Stimulated activated naive B cell treated with anti-CD40 and anti-IgM and Interleukin-4, amounts not matched to agents 10 μg/mL and 1 μg/mL and 100 μg/mL, for 72 hours (primary cell): Measurements from ENCODE around the gene DCLK1.

ENCODE experiments used
- ATAC-seq, 2 donors: fragments of 150-1000 bp; cut with Tn5 transposase; replicated peaks; 2 replicates each; pipeline ENCODE4 v1.10.0; 2021; ENCODE audit warnings: moderate library complexity in 1 of 2
- DNase-seq: peaks from one replicate; pipeline ENCODE4 v3.0.0; 2021
- H3K27ac Mint-ChIP-seq: one replicate; pipeline ENCODE4 v1.8.0; 2022; ENCODE audit warnings: mild to moderate bottlenecking, mixed read lengths
- H3K27me3 Mint-ChIP-seq, 2 donors: one replicate each; pipeline ENCODE4 v1.8.0; 2022; ENCODE audit warnings: mixed read lengths in 2 of 2
- H3K36me3 Mint-ChIP-seq, 2 donors: one replicate each; pipeline ENCODE4 v1.8.0; 2022; ENCODE audit warnings: mixed read lengths in 2 of 2, mild to moderate bottlenecking in 1 of 2
- H3K4me1 Mint-ChIP-seq, 2 donors: one replicate each; pipeline ENCODE4 v1.8.0; 2022; ENCODE audit warnings: mixed read lengths in 2 of 2, mild to moderate bottlenecking in 1 of 2
- H3K4me3 Mint-ChIP-seq, 2 donors: one replicate each; pipeline ENCODE4 v1.8.0; 2022; ENCODE audit warnings: mild to moderate bottlenecking in 2 of 2, mixed read lengths in 2 of 2, moderate library complexity in 1 of 2
- H3K9me3 Mint-ChIP-seq, 2 donors: one replicate each; pipeline ENCODE4 v1.8.0; 2022; ENCODE audit warnings: mixed read lengths in 2 of 2, mild to moderate bottlenecking in 1 of 2

The DCLK1 gene

DNA sequence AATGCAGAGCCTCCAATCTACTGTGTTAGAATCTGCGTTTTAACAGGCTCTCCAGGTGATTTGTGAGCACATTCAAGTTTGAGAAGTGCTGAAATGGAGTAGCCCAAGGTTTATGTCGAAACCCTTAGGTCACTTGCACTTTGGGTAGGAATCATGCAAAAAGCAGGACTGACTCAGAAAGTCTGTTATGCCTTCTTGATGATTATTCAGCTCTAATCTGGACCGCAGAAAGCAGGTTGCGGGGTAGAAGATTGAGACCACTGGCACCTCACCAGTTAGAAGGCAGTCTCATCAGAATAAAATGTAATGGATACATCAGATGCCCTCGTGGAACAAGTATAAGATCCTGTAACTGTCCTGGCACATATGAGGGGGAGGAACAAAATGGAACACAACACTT is 326.3 kb downstream of the DCLK1 start:
- no peak overlapping the region for H3K27ac Mint-ChIP-seq
- no peaks in the 10 kb centered on the region for H3K36me3 Mint-ChIP-seq
- no peaks in the 10 kb centered on the region for H3K9me3 Mint-ChIP-seq
- H3K27me3 Mint-ChIP-seq, result peaks cover 3 to 5% of the 10 kb centered on the region in 2 donors
- H3K4me1 Mint-ChIP-seq, result no peaks in the 10 kb centered on the region
- H3K4me3 Mint-ChIP-seq, result no peak overlapping the region
- DNase-seq (no peak), ATAC-seq (no peak)

DNA sequence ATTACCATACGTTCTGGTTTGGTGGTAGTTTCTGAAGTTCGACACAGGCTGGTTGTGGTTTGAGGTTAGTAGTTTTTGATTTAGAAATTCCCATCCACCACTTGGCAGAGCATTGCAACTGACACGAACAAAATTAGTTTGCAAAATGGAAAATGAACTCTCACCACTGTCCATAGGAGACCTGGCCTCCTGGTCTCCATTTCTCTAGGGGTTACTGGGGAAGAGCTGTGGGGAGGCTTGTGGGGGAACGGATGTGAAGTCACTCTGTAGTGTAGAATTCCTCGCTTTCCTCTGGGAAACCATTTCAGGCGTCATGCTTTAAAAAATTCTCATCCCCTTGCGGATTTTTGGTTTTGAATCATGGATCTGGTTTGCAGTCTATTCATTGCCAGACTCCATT is 333.2 kb downstream of the DCLK1 start:
- Mint-ChIP-seq H3K9me3 (peaks cover 0 to 5% of the 10 kb centered on the region in 2 donors), H3K4me3 (no peak overlapping the region), H3K4me1 (no peaks in the 10 kb centered on the region), H3K27me3 (no peaks in the 10 kb centered on the region), H3K36me3 (no peaks in the 10 kb centered on the region), H3K27ac (no peak overlapping the region)
- ATAC-seq (no peak), DNase-seq (no peak)

DNA sequence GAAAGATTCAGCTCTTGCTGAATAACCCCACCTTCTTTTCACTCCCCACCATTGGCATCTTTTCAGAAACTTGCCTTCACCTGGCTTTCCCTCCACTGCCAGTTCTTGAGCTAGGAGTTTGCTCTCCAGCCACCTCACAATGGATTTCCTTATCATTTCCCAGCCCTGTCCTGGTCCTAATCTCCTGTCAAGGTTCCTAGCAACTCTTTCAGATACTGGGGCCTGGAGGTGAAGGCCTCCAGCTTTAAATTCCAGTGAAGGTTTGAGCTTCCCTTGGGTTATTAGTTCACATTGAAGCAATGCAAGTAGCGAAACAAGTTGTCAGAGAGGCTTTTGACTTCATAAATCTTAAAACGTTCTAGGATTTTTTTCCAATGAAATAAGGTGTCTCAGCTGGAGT is 333.9 kb downstream of the DCLK1 start:
- peaks cover 0 to 5% of the 10 kb centered on the region in 2 donors for H3K9me3 Mint-ChIP-seq
- H3K27me3 Mint-ChIP-seq, result no peaks in the 10 kb centered on the region
- H3K4me3 Mint-ChIP-seq, result no peak overlapping the region
- ATAC-seq (no peak), DNase-seq (no peak)
- H3K36me3 Mint-ChIP-seq, result no peaks in the 10 kb centered on the region
- no peak overlapping the region for H3K27ac Mint-ChIP-seq
- H3K4me1 Mint-ChIP-seq, result no peaks in the 10 kb centered on the region

DNA sequence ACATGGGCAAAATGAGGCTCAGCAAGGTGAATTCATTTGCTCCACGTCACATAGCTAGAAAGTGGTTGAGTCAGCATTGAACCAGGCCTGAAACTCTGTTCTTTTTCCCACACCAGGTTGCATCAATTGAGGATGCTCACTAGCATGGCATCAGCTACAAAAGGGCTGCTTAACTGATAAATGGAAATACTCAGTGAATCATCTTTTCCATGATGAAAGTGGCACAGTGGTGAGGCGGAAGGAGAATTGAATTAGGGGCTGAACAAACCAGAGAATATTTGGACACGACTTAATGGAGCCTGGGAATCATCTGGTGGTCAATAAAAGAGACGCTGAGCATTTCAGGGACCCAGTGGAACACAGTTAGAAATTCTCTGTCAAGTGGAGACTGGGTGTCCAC is 334.6 kb downstream of the DCLK1 start:
- Mint-ChIP-seq H3K9me3 (peaks cover 0 to 5% of the 10 kb centered on the region in 2 donors), H3K27me3 (no peaks in the 10 kb centered on the region), H3K27ac (no peak overlapping the region), H3K4me1 (no peaks in the 10 kb centered on the region), H3K4me3 (no peak overlapping the region), H3K36me3 (no peaks in the 10 kb centered on the region)
- ATAC-seq (no peak), DNase-seq (no peak)

DNA sequence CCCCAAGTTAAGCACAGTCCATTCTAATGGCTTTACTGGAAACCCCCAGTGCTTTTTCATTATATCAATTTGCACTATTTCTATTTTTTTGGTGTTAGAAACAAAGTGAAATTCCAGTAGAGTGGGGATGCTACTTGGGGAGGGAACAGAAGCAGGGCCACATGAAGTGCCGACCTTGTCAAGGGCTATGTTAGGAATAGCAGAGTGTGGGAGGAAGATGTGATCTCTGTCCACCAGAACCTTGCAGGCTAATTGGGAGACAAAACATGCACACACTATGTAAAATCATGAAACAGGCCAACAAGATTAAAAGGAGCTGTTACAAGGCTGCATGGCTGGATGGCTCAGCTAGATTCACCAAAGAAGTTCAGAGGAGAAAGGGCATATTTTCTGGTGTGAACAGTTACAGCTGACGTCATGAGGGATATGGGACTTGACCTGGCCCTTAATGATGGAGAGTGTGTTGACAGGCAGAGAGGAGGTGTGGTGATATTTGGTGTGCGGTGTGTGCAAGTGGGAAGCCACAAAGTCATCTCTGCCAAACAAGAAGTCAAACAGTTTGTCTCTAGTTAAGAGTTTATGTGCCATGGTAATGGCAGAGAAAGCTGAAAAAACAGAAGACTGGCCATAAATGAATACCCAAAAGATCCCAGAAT is 336.3 kb downstream of the DCLK1 start:
- no peaks in the 10 kb centered on the region for H3K36me3 Mint-ChIP-seq
- no peak for ATAC-seq
- peaks cover 0 to 5% of the 10 kb centered on the region in 2 donors for H3K9me3 Mint-ChIP-seq
- H3K4me3 Mint-ChIP-seq, result no peak overlapping the region
- no peak overlapping the region for H3K27ac Mint-ChIP-seq
- no peak for DNase-seq
- peaks cover 0 to 2% of the 10 kb centered on the region in 2 donors for H3K27me3 Mint-ChIP-seq
- H3K4me1 Mint-ChIP-seq, result no peaks in the 10 kb centered on the region

DNA sequence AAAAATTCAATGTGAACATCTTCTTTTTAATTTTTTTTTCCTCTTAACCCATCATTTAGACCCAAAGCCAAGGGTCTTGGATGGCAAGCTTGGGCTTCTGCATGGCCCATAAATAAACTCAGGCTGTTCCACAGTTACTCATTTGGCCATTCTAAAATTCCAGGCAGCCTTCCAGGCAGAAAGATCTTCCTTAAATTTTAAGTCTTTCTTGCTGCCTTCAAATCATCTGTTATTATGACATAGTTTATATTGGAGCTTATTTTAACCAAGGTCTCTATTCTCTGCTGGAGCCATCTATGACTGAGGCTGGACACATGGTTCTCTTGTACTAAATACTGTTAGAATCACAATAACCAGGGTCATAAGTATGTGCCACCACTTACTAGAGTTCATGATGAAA is 337.4 kb downstream of the DCLK1 start:
- no peaks in the 10 kb centered on the region for H3K36me3 Mint-ChIP-seq
- DNase-seq (no peak), ATAC-seq (no peak)
- H3K9me3 Mint-ChIP-seq, result peaks cover 0 to 5% of the 10 kb centered on the region in 2 donors
- no peak overlapping the region for H3K4me3 Mint-ChIP-seq
- H3K27me3 Mint-ChIP-seq, result peaks cover 0 to 4% of the 10 kb centered on the region in 2 donors
- H3K4me1 Mint-ChIP-seq, result no peaks in the 10 kb centered on the region
- no peak overlapping the region for H3K27ac Mint-ChIP-seq

DNA sequence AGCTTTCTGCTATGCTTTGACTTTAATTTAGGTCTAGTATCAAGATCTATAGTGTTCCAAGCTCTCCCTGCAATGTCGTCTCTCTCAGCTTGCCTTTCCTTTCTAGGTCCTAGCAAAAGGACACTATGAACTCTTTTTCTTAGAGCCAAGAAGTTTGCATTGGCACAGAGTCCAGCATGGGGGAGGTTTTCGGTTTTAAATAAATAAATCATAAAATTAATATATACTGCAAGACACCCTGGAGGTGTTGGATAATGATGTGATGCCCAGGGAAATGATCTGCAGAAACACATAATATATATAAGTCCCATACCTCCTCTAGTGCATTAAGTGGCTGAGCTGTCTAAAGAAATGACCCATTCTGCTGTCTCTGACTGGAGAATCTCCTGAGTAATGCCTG is 338.3 kb downstream of the DCLK1 start:
- Mint-ChIP-seq H3K4me3 (no peak overlapping the region), H3K36me3 (no peaks in the 10 kb centered on the region), H3K27me3 (peaks cover 0 to 4% of the 10 kb centered on the region in 2 donors), H3K9me3 (peaks cover 0 to 5% of the 10 kb centered on the region in 2 donors), H3K27ac (no peak overlapping the region), H3K4me1 (no peaks in the 10 kb centered on the region)
- ATAC-seq (no peak), DNase-seq (no peak)

DNA sequence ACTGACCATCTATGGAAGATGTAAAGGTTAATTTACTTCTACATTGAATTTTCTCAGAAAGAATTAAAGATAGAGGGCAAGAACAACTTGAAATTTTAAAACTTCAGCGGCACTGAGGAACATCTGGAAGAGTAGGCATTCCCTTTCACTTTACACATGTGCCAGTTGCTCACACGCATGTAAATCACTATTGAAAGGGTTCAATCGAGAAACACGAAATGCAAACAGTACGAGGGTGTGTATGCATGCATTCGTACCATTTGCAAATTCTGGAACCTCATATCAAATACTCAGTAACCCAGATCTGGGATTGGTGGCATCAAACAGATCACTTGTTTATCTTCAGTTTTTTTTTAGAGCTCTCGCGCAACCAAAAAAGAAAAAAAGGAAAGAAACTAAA is 339.2 kb downstream of the DCLK1 start:
- peaks cover 0 to 5% of the 10 kb centered on the region in 2 donors for H3K9me3 Mint-ChIP-seq
- H3K36me3 Mint-ChIP-seq, result no peaks in the 10 kb centered on the region
- H3K4me1 Mint-ChIP-seq, result no peaks in the 10 kb centered on the region
- no peak for ATAC-seq
- H3K27me3 Mint-ChIP-seq, result peaks cover 0 to 4% of the 10 kb centered on the region in 2 donors
- DNase-seq, result no peak
- H3K4me3 Mint-ChIP-seq, result no peak overlapping the region
- no peak overlapping the region for H3K27ac Mint-ChIP-seq

DNA sequence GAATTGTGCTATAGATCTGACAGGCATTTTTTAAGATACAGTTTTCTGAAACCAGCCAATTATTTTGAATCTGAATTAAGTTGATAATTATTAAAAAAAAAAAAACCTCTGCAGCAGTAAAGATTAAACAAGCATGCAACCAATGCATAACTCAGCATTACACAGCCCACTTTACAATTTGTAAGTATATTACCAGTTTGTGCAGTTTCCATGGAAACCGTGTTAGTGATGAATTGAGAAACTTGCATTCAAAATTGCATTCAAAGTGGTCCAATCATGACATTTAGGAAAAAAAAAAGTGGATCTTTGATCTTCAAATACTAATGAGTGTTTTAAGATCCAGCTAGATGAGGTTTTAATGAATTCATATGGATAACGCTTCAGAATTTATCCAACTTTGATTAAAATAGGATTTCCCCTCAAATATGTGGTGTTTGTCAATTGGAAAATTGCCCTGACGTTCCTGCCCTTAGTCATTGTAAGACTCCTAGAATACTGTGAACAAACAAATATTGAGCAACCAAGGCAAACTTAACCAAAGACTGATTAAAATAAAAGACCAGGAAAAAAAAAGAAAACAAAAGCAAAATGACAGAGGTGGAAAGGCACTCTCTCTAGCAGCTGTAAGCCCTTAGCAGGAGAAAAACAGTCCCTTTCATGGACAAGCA is 339.9 kb downstream of the DCLK1 start:
- no peaks in the 10 kb centered on the region for H3K4me1 Mint-ChIP-seq
- DNase-seq, result no peak
- peaks cover 0 to 4% of the 10 kb centered on the region in 2 donors for H3K27me3 Mint-ChIP-seq
- ATAC-seq, result no peak
- no peaks in the 10 kb centered on the region for H3K36me3 Mint-ChIP-seq
- H3K27ac Mint-ChIP-seq, result no peak overlapping the region
- peaks cover 0 to 4% of the 10 kb centered on the region in 2 donors for H3K9me3 Mint-ChIP-seq
- H3K4me3 Mint-ChIP-seq, result no peak overlapping the region

DNA sequence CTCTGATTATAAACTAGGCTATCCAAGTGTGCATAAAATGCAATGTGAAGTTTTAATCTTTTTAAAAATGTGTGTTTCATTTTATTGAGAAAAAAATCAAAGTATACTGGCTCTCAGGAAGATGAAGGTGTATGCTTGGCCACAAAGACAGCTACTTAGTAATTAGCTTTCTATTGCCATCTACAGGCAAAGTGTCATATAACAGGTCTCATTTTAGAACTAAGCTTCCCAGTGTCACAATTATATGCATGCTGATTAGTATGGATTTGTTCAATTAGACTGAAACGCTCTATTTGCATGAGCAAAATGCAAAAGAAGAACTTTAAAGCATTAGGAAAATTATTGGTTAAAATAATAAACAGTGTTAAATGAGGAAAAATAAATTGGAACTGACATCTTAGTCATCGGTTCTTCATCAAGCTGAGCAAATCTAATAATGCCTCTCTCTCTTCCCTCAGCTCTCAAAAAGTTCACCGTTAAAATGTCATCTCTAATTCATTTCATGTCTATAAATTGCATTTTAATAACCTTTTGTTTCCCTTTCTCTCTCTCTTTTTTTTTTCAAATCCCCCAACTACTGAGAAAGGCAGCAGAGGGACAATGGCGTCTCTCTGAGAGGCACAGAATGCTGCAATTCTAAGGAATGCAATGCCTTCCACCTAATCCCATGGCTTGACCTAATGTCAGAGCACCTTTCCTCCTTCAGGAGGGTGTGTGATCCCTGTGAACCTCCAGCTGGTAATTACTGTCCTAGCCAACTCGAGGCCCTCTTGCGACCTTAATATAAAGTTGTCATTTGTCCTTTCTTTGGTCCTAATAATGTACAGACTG is 341.6 kb downstream of the DCLK1 start:
- H3K27ac Mint-ChIP-seq, result no peak overlapping the region
- ATAC-seq, result peak in 1 of 2 donors; percentile 48
- no peak overlapping the region for H3K4me3 Mint-ChIP-seq
- H3K9me3 Mint-ChIP-seq, result no peaks in the 10 kb centered on the region
- no peaks in the 10 kb centered on the region for H3K36me3 Mint-ChIP-seq
- H3K4me1 Mint-ChIP-seq, result no peaks in the 10 kb centered on the region
- no peak for DNase-seq
- H3K27me3 Mint-ChIP-seq, result peaks cover 3 to 4% of the 10 kb centered on the region in 2 donors

DNA sequence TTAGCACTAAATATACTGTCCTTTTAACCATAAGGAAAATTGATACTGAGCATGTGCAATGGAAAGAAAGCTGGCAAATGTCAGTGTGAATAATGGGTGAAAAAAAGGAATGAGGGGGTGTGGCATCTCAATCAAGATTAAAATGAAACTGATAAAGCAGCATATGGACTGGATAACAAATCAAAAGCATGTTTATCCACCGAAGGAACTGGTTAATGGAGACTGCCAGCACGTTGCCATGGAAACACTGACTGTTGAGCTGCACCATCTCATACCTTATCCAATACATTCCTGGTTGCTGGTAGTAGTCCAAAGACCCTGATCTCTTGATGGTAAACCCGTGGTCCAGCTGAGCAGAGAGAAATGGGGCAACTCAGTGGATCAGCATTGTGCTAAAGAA is 343.2 kb downstream of the DCLK1 start:
- Mint-ChIP-seq H3K27me3 (peaks cover 3 to 4% of the 10 kb centered on the region in 2 donors), H3K27ac (no peak overlapping the region), H3K4me1 (no peaks in the 10 kb centered on the region), H3K9me3 (no peaks in the 10 kb centered on the region), H3K36me3 (no peaks in the 10 kb centered on the region), H3K4me3 (no peak overlapping the region)
- DNase-seq, result no peak
- ATAC-seq, result no peak

DNA sequence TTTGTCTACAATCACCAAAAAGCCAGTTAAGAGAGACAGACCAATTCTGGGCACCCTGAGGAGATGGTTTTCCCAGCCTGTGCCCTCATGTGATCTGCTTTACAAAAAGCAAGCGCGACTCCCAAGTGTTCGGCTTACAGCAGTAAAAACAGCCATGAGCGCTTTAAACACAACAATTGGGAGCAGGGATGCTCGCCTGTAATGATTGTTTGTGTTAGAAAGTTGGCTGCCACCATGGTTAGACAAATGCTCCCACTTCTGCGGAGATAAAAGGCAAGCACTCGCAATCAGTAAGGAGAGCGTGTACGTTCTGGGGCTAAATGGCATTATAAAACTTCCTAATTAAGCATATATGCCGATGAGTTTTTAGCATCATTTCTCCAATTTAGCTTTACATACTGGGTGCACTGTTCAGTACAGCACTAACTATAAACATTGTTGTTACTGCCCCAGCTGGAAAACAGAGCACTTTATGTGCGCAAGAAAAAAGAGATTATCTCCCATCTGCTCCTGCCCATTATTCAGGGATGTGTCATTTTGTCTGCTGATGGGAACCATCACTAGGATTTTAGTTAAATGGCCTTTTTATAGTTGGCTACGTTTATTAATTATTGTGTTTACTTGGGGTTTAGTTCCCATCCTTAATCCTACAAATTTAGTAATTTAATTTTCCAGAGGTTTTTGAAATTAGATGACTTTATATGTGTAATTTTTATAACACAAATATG is 345.4 kb downstream of the DCLK1 start:
- no peak overlapping the region for H3K27ac Mint-ChIP-seq
- DNase-seq (no peak), ATAC-seq (no peak)
- H3K4me3 Mint-ChIP-seq, result no peak overlapping the region
- H3K9me3 Mint-ChIP-seq, result no peaks in the 10 kb centered on the region
- peaks cover 3 to 4% of the 10 kb centered on the region in 2 donors for H3K27me3 Mint-ChIP-seq
- H3K4me1 Mint-ChIP-seq, result no peaks in the 10 kb centered on the region
- H3K36me3 Mint-ChIP-seq, result no peaks in the 10 kb centered on the region

DNA sequence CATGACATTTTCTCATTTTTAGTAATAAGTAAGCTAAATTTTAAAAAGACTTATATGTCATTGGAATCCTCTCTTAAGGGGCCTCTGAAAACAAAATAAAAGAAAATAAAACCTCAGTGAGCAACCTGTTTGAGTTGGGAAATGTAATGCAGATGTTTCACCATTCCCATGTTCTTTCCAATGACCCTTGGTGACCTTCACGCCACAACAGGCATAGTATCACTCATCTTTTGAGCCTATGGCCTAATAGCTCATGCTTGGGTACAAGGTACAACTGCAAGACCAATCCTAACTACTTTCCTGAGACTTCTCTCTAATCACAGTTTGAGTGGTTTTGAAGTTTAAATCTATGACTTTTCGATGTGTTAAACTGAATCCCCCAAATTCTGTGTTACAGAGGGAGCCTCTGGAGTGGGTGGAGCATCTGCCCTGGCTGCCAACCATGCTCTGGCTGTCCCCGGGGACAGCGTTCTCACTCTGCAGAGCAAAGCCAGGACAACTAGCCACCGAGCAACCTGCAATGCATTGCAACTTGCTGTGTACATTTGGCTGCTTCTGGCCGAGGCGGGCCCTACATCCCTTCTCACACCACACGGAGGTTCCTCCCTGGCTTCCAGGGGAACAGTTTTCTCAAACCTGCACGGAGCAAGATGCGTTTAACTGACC is 346.8 kb downstream of the DCLK1 start:
- ATAC-seq, result no peak
- peaks cover 0 to 3% of the 10 kb centered on the region in 2 donors for H3K27me3 Mint-ChIP-seq
- H3K4me1 Mint-ChIP-seq, result no peaks in the 10 kb centered on the region
- no peak for DNase-seq
- no peaks in the 10 kb centered on the region for H3K36me3 Mint-ChIP-seq
- no peak overlapping the region for H3K4me3 Mint-ChIP-seq
- H3K9me3 Mint-ChIP-seq, result peaks cover 0 to under 1% of the 10 kb centered on the region in 2 donors
- no peak overlapping the region for H3K27ac Mint-ChIP-seq

DNA sequence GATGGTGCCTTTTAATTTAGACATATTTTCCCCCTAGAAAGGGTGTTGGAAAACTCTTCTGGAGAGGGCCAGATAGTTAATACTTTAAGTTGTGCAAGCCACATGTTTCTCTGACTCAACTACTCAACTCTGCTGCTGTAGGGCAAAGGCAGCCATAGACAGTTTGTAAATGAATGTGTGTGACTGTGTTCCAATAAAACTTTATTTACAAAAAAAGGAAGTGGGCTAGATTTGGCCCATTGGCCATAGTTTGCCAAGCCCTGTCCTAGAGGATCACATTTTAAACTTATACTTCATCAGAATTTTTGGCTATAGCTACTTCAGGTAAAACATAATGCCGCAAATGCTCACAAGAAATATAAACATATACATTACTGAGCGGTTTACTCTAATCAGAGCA is 348.4 kb downstream of the DCLK1 start:
- H3K27me3 Mint-ChIP-seq, result peaks cover 0 to 3% of the 10 kb centered on the region in 2 donors
- no peak for ATAC-seq
- no peaks in the 10 kb centered on the region for H3K36me3 Mint-ChIP-seq
- H3K9me3 Mint-ChIP-seq, result peaks cover 0 to 4% of the 10 kb centered on the region in 2 donors
- H3K4me3 Mint-ChIP-seq, result no peak overlapping the region
- no peaks in the 10 kb centered on the region for H3K4me1 Mint-ChIP-seq
- no peak overlapping the region for H3K27ac Mint-ChIP-seq
- DNase-seq, result no peak
